Esophagus squamous epithelium (tissue), 5 donors: ENCODE measurements around the gene ANKRD22. TPM values are rescaled to one million over a fixed set of nuclear protein-coding genes. Genes with fewer than 3 reads are reported as not detected.

ENCODE experiments used
- DNase-seq: peaks from one replicate; lab custom pipeline; 2025; lab: John Stamatoyannopoulos, UW
- H3K27ac ChIP-seq, 4 donors: fragments of 200-600 bp; sonication (generic); one replicate each; pipeline ENCODE4 v1.5.1; 2016 to 2019; ENCODE audit warnings: mild to moderate bottlenecking in 1 of 4
- H3K27me3 ChIP-seq, 4 donors: fragments of 200-600 bp; sonication (generic); 1 replicate in 3 of 4; 2 replicates in 1 of 4; pipeline versions ENCODE4 v1.5.1 to v1.6.0; 2017 to 2021; ENCODE audit warnings: antibody characterized with exemption in 1 of 4
- H3K36me3 ChIP-seq, 3 donors: fragments of 200-600 bp; sonication (generic); one replicate each; pipeline ENCODE4 v1.5.1; 2016 to 2019
- H3K4me1 ChIP-seq, 3 donors: fragments of 200-600 bp; sonication (generic); one replicate each; pipeline ENCODE4 v1.5.1; 2017 to 2019
- H3K4me3 ChIP-seq, 4 donors: fragments of 200-600 bp; sonication (generic); 1 replicate in 3 of 4; 2 replicates in 1 of 4; pipeline ENCODE4 v1.5.1; 2016 to 2019; ENCODE audit warnings: mild to moderate bottlenecking in 2 of 4, moderate library complexity in 1 of 4
- H3K9me3 ChIP-seq, 3 donors: fragments of 200-600 bp; sonication (generic); one replicate each; pipeline ENCODE4 v1.5.1; 2016 to 2019
- POLR2A ChIP-seq, 4 donors: fragments of 450-650 bp; IDR thresholded peaks; one replicate each; pipeline ENCODE4 v1.6.1; 2017; ENCODE audit warnings: antibody characterized with exemption in 4 of 4, mild to moderate bottlenecking in 4 of 4, moderate library complexity in 3 of 4
- WGBS, 2 donors: methylation state at CpG; one replicate each; pipeline ENCODE4 v1.1.5; 2018; 5-methylcytosine and 5-hydroxymethylcytosine counted together
- intact Hi-C: fragments of 100-400 bp; cut with DNase I; formaldehyde crosslinking; loops from one replicate; pipeline ENCODE4 v1.15.0; 2022
- total RNA-seq, 4 donors: library from RNA; depleted of rRNA; stranded (reverse); fragments of >200 nt; gene quantifications; one replicate each; pipeline ENCODE4 v1.1.0, GENCODE V29; 2016
- TF ChIP-seq, protein P1 (sequence below), 6 experiments: fragments of 450-650 bp in 4 of 6; fragments of 200-600 bp in 2 of 6; sonication (generic) in 2 of 6; IDR thresholded peaks; one replicate each; pipeline ENCODE4 v1.5.1; 2016 to 2019; ENCODE audit warnings: antibody characterized with exemption in 6 of 6, mild to moderate bottlenecking in 4 of 6, moderate library complexity in 4 of 6
- donor health status: DM: yes; HTN: yes; CAD: no.

The ANKRD22 gene
- total RNA-seq, 4 donors from 2014 or later: 26.3 to 43.5 (median 31.5) TPM

DNA sequence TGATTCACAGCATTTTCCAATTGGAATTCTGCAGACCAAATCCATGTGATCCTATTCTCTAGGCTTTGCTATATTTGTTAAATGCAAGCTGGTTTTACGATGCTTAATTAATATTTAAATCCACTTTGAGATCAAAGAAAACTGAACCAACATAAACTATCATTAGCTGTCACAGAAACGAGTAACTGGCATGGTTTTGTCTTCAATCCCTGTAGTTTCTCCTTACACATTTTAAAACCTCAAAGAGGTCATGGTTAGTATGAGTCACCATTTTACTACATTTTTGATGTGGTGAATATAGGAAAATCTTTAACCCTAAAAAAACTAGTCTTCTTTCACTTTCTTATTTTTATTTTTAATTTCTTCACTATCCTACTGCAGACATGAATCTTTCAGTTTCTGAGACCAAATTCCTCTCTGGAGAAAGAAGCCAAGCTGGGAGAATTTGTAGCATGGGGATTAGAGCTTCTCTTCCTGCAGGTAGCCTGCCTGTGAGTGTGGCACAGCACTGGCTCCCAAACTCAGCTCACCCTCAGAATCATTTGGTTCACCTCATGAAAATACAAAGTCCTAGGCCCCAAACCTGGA is 57.8 kb downstream of the ANKRD22 start:
- no peaks in the 10 kb centered on the region for H3K27me3 ChIP-seq
- H3K9me3 ChIP-seq: no peaks in the 10 kb centered on the region
- 27 to 30% methylated on average over 2 of the region's 2 CpGs for WGBS, 2 donors
- H3K4me1 ChIP-seq: no peaks in the 10 kb centered on the region
- no peak overlapping the region for H3K27ac ChIP-seq
- no peaks in the 10 kb centered on the region for H3K36me3 ChIP-seq
- no peak for DNase-seq
- H3K4me3 ChIP-seq: no peak overlapping the region
- no peak for TF ChIP-seq POLR2A (IDR thresholded peaks at IDR 0.05)
- TF ChIP-seq, protein P1, sequence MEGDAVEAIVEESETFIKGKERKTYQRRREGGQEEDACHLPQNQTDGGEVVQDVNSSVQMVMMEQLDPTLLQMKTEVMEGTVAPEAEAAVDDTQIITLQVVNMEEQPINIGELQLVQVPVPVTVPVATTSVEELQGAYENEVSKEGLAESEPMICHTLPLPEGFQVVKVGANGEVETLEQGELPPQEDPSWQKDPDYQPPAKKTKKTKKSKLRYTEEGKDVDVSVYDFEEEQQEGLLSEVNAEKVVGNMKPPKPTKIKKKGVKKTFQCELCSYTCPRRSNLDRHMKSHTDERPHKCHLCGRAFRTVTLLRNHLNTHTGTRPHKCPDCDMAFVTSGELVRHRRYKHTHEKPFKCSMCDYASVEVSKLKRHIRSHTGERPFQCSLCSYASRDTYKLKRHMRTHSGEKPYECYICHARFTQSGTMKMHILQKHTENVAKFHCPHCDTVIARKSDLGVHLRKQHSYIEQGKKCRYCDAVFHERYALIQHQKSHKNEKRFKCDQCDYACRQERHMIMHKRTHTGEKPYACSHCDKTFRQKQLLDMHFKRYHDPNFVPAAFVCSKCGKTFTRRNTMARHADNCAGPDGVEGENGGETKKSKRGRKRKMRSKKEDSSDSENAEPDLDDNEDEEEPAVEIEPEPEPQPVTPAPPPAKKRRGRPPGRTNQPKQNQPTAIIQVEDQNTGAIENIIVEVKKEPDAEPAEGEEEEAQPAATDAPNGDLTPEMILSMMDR (IDR thresholded peaks at IDR 0.05): no peak
- intact Hi-C loops: no loop called here

DNA sequence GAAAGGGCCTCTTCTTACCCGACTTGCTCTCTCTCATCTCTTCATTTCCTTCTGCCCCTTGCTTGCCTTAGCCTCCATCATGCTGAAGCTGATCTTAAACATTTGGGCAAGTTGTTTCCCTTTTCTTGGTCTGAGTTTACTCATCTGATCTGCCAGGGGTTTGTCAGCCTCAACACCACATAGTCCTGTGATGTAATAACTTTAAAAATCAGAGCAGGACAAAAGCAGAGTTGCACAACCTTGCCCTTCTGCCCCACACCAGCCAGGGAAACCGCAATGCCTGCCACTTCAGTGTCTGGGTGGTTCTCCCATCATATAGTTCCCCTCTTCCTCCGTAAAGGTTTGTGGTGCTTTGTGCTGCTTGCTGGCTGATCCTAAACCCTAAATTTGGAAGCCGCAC is 59.0 kb downstream of the ANKRD22 start:
- no peaks in the 10 kb centered on the region for H3K36me3 ChIP-seq
- no peaks in the 10 kb centered on the region for H3K4me1 ChIP-seq
- no peaks in the 10 kb centered on the region for H3K27me3 ChIP-seq
- TF ChIP-seq, protein P1 (IDR thresholded peaks at IDR 0.05): no peak
- TF ChIP-seq POLR2A (IDR thresholded peaks at IDR 0.05): no peak
- no peak for DNase-seq
- no peak overlapping the region for H3K4me3 ChIP-seq
- no peak overlapping the region for H3K27ac ChIP-seq
- no peaks in the 10 kb centered on the region for H3K9me3 ChIP-seq
- WGBS, 2 donors: 65 to 80% methylated on average over 3 to 4 of the region's 4 CpGs
- intact Hi-C loops: no loop called here

DNA sequence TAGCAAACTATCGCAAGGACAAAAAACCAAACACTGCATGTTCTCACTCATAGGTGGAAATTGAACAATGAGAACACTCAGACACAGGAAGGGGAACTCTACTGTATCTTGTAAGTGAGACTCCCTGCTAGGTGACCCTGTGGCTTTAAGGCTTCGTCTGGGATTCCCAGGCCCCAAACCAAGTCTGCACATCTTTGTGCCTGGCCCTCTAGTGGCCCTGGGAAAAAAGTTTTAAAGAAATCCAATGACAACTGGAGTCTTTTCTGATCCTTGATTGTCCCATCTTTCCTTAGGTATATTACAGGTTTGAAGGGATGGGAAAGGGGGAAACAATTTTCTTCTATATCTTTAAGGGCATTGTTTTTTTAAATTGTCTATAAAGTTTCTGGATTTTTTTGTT is 59.7 kb downstream of the ANKRD22 start:
- H3K9me3 ChIP-seq: no peaks in the 10 kb centered on the region
- no peaks in the 10 kb centered on the region for H3K4me1 ChIP-seq
- intact Hi-C loops: no loop called here
- no peak for DNase-seq
- TF ChIP-seq, protein P1 (IDR thresholded peaks at IDR 0.05): peak in 3 of 6 experiments; percentile 26 to 58 (median 28)
- no peak for TF ChIP-seq POLR2A (IDR thresholded peaks at IDR 0.05)
- 50% methylated on average over 2 of the region's 2 CpGs for WGBS, 2 donors
- no peak overlapping the region for H3K27ac ChIP-seq
- H3K36me3 ChIP-seq: no peaks in the 10 kb centered on the region
- no peak overlapping the region for H3K4me3 ChIP-seq
- H3K27me3 ChIP-seq: no peaks in the 10 kb centered on the region

DNA sequence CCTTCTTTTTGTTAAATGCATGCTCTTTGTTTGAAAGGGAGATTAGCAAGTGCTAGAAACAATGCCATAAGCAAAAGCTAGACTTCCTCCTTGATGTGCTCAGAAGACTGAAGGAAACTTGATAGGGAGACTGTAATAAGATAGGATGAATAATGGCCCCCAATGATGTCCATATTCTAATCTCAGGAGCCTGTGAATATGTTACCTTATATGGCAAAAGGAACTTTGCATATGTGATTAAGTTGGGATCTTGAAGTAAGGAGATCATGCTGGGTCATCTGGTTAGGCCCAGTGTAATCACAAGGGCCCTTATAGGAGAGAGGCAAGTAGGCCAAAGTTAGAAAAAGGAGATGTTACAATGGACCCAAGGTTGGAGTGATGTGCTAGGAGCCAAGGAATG is 62.7 kb downstream of the ANKRD22 start:
- Histone ChIP-seq H3K4me3 (no peak overlapping the region), H3K4me1 (no peaks in the 10 kb centered on the region), H3K36me3 (no peaks in the 10 kb centered on the region), H3K9me3 (no peaks in the 10 kb centered on the region), H3K27me3 (no peaks in the 10 kb centered on the region), H3K27ac (no peak overlapping the region)
- intact Hi-C loops: no loop called here
- no peak for TF ChIP-seq POLR2A (IDR thresholded peaks at IDR 0.05)
- TF ChIP-seq, protein P1 (IDR thresholded peaks at IDR 0.05): no peak
- no peak for DNase-seq

DNA sequence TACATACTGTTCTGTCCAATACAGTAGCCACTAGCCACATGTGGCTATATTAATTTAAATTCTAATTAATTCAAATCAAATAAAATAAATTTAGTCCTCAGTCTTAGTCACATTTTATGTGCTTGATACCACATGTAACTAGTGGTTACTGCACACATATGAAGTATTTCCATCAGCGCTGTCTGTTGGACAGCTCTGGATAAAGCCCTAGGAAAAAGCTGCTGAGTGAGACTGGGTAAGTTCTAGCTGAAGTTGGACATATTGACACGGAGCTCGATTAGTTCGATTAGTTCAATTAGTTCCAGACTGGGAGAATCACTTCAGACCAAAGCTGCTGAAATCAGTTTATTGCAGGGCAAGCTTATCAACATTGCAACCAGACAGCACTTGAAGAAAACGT is 64.2 kb downstream of the ANKRD22 start:
- 88 to 96% methylated on average over 5 of the region's 5 CpGs for WGBS, 2 donors
- no peaks in the 10 kb centered on the region for H3K36me3 ChIP-seq
- H3K4me1 ChIP-seq: no peaks in the 10 kb centered on the region
- no peak overlapping the region for H3K27ac ChIP-seq
- peaks cover 0 to 3% (median 0%) of the 10 kb centered on the region in 4 donors for H3K27me3 ChIP-seq
- TF ChIP-seq POLR2A (IDR thresholded peaks at IDR 0.05): no peak
- TF ChIP-seq, protein P1 (IDR thresholded peaks at IDR 0.05): no peak
- intact Hi-C loops: no loop called here
- no peak overlapping the region for H3K4me3 ChIP-seq
- DNase-seq: no peak
- H3K9me3 ChIP-seq: no peaks in the 10 kb centered on the region
